ENCODE measurements around the gene IFI27L2. TPM values are rescaled to one million over a fixed set of nuclear protein-coding genes. Genes with fewer than 3 reads are reported as not detected.

IFI27L2 gene
- total and polyA plus RNA-seq, 4 donors, result 1.7 to 7.2 (median 6.1) TPM

DNA sequence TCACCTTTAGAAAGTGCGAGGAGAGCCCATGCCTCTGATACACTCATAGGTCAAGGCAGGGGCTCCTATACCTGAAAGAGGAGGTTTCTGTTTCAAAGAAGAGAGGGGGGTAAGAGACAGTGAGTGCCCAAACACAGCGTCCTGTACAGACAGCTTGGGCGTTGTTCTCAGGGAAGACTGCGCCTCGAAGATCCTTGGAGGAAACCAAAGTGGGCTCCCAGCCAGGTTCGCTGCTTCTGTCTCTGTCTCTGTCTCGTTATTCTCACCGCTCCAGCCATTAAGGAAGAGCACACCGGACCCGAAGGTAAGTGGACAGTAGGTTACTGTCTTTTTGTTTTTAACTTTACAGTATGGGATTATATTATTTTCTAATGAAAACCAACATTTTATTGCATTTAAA lies 24.7 kb downstream of the IFI27L2 start:
- H3K4me1 ChIP-seq (ENCODE audit: control insufficient read depth in 4 of 4, insufficient read depth in 4 of 4, low read length in 3 of 4), result peaks cover 0 to 3% (median 1%) of the 10 kb centered on the region in 4 donors
- no peak overlapping the region for H3K27ac ChIP-seq (ENCODE audit: low read depth in 1 of 2, low read length in 2 of 2)
- H3K4me3 ChIP-seq (ENCODE audit: low read depth in 1 of 3, low read length in 3 of 3), result no peak overlapping the region
- H3K9ac ChIP-seq (ENCODE audit: low read depth in 1 of 2, low read length in 2 of 2), result no peak overlapping the region
- H3K9me3 ChIP-seq (ENCODE audit: control insufficient read depth in 4 of 4, low read length in 3 of 4), result no peaks in the 10 kb centered on the region
- TF ChIP-seq, protein P1, sequence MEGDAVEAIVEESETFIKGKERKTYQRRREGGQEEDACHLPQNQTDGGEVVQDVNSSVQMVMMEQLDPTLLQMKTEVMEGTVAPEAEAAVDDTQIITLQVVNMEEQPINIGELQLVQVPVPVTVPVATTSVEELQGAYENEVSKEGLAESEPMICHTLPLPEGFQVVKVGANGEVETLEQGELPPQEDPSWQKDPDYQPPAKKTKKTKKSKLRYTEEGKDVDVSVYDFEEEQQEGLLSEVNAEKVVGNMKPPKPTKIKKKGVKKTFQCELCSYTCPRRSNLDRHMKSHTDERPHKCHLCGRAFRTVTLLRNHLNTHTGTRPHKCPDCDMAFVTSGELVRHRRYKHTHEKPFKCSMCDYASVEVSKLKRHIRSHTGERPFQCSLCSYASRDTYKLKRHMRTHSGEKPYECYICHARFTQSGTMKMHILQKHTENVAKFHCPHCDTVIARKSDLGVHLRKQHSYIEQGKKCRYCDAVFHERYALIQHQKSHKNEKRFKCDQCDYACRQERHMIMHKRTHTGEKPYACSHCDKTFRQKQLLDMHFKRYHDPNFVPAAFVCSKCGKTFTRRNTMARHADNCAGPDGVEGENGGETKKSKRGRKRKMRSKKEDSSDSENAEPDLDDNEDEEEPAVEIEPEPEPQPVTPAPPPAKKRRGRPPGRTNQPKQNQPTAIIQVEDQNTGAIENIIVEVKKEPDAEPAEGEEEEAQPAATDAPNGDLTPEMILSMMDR (IDR thresholded peaks at IDR 0.05; ENCODE audit: low read depth, low read length, missing input control), result no peak
- TF ChIP-seq, protein P2, sequence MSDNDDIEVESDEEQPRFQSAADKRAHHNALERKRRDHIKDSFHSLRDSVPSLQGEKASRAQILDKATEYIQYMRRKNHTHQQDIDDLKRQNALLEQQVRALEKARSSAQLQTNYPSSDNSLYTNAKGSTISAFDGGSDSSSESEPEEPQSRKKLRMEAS (IDR thresholded peaks at IDR 0.05), result no peak
- no peak for DNase-seq (ENCODE audit: low spot score)
- H3K36me3 ChIP-seq (ENCODE audit: control insufficient read depth in 4 of 4, insufficient read depth in 3 of 4, low read depth in 1 of 4, low read length in 3 of 4), result no peaks in the 10 kb centered on the region
- H3K27me3 ChIP-seq (ENCODE audit: control insufficient read depth in 4 of 4, insufficient read depth in 4 of 4, low read length in 3 of 4), result no peaks in the 10 kb centered on the region
- 84% methylated on average over 10 of the region's 10 CpGs for WGBS

DNA sequence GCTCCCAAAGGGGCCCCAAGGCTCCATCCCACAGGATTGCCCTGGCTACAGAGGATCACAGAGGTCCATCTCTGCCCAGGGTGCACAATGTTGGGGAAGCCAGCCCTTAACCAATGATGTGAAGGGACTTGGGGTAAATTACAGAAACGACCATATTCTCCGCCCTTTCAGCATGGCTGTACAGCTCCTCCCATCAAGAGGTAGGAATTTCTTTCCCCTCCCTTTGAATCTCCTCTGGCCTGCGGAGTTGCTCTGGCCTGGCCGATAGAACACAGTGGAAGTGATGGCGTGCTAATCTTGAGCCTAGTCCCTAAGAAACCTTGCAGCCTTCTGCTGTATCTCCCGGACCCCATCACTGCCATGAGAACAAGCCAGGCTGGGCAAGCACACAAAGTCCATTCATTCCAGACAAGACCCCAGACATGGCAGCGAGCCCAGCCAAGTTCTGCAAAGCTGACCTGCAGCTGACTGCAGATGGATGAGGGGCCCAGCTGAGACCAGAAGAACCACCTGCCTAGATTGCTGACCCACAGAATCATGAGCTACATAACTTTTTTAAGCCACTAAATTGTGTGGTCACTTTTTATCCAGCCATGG lies 25.8 kb downstream of the IFI27L2 start:
- Histone ChIP-seq H3K9me3 (ENCODE audit: control insufficient read depth in 4 of 4, low read length in 3 of 4) (no peaks in the 10 kb centered on the region), H3K4me3 (ENCODE audit: low read depth in 1 of 3, low read length in 3 of 3) (no peak overlapping the region), H3K4me1 (ENCODE audit: control insufficient read depth in 4 of 4, insufficient read depth in 4 of 4, low read length in 3 of 4) (peaks cover 0 to 2% (median 0%) of the 10 kb centered on the region in 4 donors), H3K27ac (ENCODE audit: low read depth in 1 of 2, low read length in 2 of 2) (no peak overlapping the region), H3K36me3 (ENCODE audit: control insufficient read depth in 4 of 4, insufficient read depth in 3 of 4, low read depth in 1 of 4, low read length in 3 of 4) (no peaks in the 10 kb centered on the region), H3K27me3 (ENCODE audit: control insufficient read depth in 4 of 4, insufficient read depth in 4 of 4, low read length in 3 of 4) (no peaks in the 10 kb centered on the region), H3K9ac (ENCODE audit: low read depth in 1 of 2, low read length in 2 of 2) (no peak overlapping the region)
- DNase-seq (ENCODE audit: low spot score), result no peak
- no peak for TF ChIP-seq RAD21 (IDR thresholded peaks at IDR 0.05)
- no peak for TF ChIP-seq EGR1 (IDR thresholded peaks at IDR 0.05; ENCODE audit: low read depth in 2 of 2)
- TF ChIP-seq HNF4G (IDR thresholded peaks at IDR 0.05), result no peak
- TF ChIP-seq, protein P2 (IDR thresholded peaks at IDR 0.05), result no peak
- TF ChIP-seq NR2F2 (IDR thresholded peaks at IDR 0.05), result no peak
- 84% methylated on average over 7 of the region's 7 CpGs for WGBS

DNA sequence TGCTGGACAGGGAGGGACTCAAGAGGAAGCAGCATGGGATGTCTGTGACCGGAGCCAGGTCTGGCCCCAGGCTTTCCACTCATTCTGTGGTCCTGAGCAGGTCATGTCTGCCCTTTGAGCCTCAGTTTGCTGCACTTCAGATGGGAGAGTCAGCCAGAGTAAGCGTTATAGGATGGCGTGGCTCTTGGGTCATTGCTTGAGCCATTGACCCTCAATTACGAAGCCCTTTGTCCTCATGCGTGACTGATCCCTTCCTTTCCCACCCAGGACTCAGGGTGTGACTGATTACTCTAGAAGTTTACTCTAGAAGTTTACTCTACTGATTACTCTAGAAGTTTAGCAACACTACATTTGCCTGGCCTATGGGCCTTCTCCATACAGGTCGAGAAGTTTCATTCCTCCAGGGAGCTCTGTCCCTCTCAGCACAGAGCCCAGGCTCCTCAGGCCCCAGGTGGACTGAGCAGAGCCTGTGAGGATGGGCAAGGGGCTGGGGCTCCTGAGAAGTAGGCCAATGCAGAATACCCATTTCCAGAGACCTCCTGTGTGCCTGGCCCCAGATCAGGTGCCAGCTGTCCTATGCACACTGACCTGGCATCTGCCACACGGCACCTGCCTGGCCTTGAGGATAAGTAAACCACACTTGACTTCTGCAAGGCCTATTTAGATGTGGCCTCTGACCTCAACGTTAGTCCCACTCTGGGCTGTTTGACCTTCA lies 26.5 kb downstream of the IFI27L2 start:
- WGBS, result 85% methylated on average over 8 of the region's 8 CpGs
- Histone ChIP-seq H3K9me3 (ENCODE audit: control insufficient read depth in 4 of 4, low read length in 3 of 4) (no peaks in the 10 kb centered on the region), H3K4me3 (ENCODE audit: low read depth in 1 of 3, low read length in 3 of 3) (no peak overlapping the region), H3K27me3 (ENCODE audit: control insufficient read depth in 4 of 4, insufficient read depth in 4 of 4, low read length in 3 of 4) (no peaks in the 10 kb centered on the region), H3K36me3 (ENCODE audit: control insufficient read depth in 4 of 4, insufficient read depth in 3 of 4, low read depth in 1 of 4, low read length in 3 of 4) (no peaks in the 10 kb centered on the region), H3K27ac (ENCODE audit: low read depth in 1 of 2, low read length in 2 of 2) (no peak overlapping the region), H3K9ac (ENCODE audit: low read depth in 1 of 2, low read length in 2 of 2) (no peak overlapping the region), H3K4me1 (ENCODE audit: control insufficient read depth in 4 of 4, insufficient read depth in 4 of 4, low read length in 3 of 4) (no peaks in the 10 kb centered on the region)
- TF ChIP-seq, protein P3, sequence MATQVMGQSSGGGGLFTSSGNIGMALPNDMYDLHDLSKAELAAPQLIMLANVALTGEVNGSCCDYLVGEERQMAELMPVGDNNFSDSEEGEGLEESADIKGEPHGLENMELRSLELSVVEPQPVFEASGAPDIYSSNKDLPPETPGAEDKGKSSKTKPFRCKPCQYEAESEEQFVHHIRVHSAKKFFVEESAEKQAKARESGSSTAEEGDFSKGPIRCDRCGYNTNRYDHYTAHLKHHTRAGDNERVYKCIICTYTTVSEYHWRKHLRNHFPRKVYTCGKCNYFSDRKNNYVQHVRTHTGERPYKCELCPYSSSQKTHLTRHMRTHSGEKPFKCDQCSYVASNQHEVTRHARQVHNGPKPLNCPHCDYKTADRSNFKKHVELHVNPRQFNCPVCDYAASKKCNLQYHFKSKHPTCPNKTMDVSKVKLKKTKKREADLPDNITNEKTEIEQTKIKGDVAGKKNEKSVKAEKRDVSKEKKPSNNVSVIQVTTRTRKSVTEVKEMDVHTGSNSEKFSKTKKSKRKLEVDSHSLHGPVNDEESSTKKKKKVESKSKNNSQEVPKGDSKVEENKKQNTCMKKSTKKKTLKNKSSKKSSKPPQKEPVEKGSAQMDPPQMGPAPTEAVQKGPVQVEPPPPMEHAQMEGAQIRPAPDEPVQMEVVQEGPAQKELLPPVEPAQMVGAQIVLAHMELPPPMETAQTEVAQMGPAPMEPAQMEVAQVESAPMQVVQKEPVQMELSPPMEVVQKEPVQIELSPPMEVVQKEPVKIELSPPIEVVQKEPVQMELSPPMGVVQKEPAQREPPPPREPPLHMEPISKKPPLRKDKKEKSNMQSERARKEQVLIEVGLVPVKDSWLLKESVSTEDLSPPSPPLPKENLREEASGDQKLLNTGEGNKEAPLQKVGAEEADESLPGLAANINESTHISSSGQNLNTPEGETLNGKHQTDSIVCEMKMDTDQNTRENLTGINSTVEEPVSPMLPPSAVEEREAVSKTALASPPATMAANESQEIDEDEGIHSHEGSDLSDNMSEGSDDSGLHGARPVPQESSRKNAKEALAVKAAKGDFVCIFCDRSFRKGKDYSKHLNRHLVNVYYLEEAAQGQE (IDR thresholded peaks at IDR 0.05), result no peak
- TF ChIP-seq HNF4G (IDR thresholded peaks at IDR 0.05) (no peak), TAF1 (conservative IDR thresholded peaks at IDR 0.05) (no peak), EGR1 (IDR thresholded peaks at IDR 0.05; ENCODE audit: low read depth in 2 of 2) (no peak), GABPA (IDR thresholded peaks at IDR 0.05 in 1 of 2, conservative IDR thresholded peaks at IDR 0.05 in 1 of 2) (no peak), JUND (IDR thresholded peaks at IDR 0.05) (no peak), SP1 (IDR thresholded peaks at IDR 0.05) (no peak), FOXA2 (IDR thresholded peaks at IDR 0.05) (no peak), RXRA (IDR thresholded peaks at IDR 0.05) (no peak), NR2F2 (IDR thresholded peaks at IDR 0.05) (no peak), FOXA1 (IDR thresholded peaks at IDR 0.05) (no peak), HNF4A (conservative IDR thresholded peaks at IDR 0.05) (no peak), RAD21 (IDR thresholded peaks at IDR 0.05) (no peak)
- TF ChIP-seq, protein P2 (IDR thresholded peaks at IDR 0.05), result no peak
- TF ChIP-seq, protein P4, sequence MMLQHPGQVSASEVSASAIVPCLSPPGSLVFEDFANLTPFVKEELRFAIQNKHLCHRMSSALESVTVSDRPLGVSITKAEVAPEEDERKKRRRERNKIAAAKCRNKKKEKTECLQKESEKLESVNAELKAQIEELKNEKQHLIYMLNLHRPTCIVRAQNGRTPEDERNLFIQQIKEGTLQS (IDR thresholded peaks at IDR 0.05), result no peak
- TF ChIP-seq, protein P5, sequence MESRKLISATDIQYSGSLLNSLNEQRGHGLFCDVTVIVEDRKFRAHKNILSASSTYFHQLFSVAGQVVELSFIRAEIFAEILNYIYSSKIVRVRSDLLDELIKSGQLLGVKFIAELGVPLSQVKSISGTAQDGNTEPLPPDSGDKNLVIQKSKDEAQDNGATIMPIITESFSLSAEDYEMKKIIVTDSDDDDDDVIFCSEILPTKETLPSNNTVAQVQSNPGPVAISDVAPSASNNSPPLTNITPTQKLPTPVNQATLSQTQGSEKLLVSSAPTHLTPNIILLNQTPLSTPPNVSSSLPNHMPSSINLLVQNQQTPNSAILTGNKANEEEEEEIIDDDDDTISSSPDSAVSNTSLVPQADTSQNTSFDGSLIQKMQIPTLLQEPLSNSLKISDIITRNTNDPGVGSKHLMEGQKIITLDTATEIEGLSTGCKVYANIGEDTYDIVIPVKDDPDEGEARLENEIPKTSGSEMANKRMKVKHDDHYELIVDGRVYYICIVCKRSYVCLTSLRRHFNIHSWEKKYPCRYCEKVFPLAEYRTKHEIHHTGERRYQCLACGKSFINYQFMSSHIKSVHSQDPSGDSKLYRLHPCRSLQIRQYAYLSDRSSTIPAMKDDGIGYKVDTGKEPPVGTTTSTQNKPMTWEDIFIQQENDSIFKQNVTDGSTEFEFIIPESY (IDR thresholded peaks at IDR 0.05), result no peak
- DNase-seq (ENCODE audit: low spot score), result no peak
